Neuronal stem cell (in vitro differentiated cells): ENCODE data around the gene CMSS1.

Experiments
- DNase-seq: peaks from one replicate; pipeline ENCODE4 v3.0.0-alpha.2; 2013; ENCODE audit warnings: low spot score
- H2AFZ ChIP-seq: one replicate; pipeline ENCODE4 v1.6.1; 2013; ENCODE audit warnings: mild to moderate bottlenecking, low read length, inconsistent platforms
- H2AK5ac ChIP-seq: 2 replicates; pipeline ENCODE4 v1.6.1; 2013; ENCODE audit warnings: low read depth, mild to moderate bottlenecking, inconsistent platforms, low read length, moderate library complexity, mixed read lengths
- H2BK120ac ChIP-seq: 2 replicates; pipeline ENCODE4 v1.6.1; 2013; ENCODE audit warnings: low read depth, mild to moderate bottlenecking, inconsistent platforms, low read length, moderate library complexity, mixed read lengths
- H2BK12ac ChIP-seq: one replicate; pipeline ENCODE4 v1.6.1; 2013; ENCODE audit warnings: low read length, inconsistent platforms
- H2BK15ac ChIP-seq: 2 replicates; pipeline ENCODE4 v1.6.1; 2013; ENCODE audit warnings: mild to moderate bottlenecking, low read length, inconsistent platforms, mixed read lengths
- H2BK5ac ChIP-seq: one replicate; pipeline ENCODE4 v1.6.1; 2013; ENCODE audit warnings: inconsistent platforms, mild to moderate bottlenecking, low read length, moderate library complexity
- H3K14ac ChIP-seq: one replicate; pipeline ENCODE4 v1.6.1; 2013; ENCODE audit warnings: low read length, inconsistent platforms
- H3K18ac ChIP-seq: 2 replicates; pipeline ENCODE4 v1.6.1; 2013; ENCODE audit warnings: low read length, inconsistent platforms
- H3K23ac ChIP-seq: 2 replicates; pipeline ENCODE4 v1.6.1; 2013; ENCODE audit warnings: low read depth, mild to moderate bottlenecking, mixed read lengths, low read length, inconsistent platforms; ENCODE audit not compliant: poor library complexity
- H3K27ac ChIP-seq: replicated peaks from 3 replicates; pipeline ENCODE4 v1.5.1; 2013; ENCODE audit warnings: low read length, inconsistent platforms
- H3K27me3 ChIP-seq, 3 experiments: 2 replicates each; pipeline ENCODE4 v1.6.1; 2013; ENCODE audit warnings: low read length in 3 of 3, mild to moderate bottlenecking in 2 of 3, inconsistent platforms in 1 of 3, low read depth in 1 of 3, mixed read lengths in 1 of 3, moderate library complexity in 1 of 3; ENCODE audit not compliant: control insufficient read depth in 3 of 3, insufficient read depth in 3 of 3
- H3K36me3 ChIP-seq, 2 donors: replicated peaks in 1 of 2; 2 replicates each; pipeline ENCODE4 v1.6.1; 2013; ENCODE audit warnings: low read length in 2 of 2; ENCODE audit not compliant: control insufficient read depth in 2 of 2, insufficient read depth in 2 of 2
- H3K4ac ChIP-seq: 2 replicates; pipeline ENCODE4 v1.6.1; 2013; ENCODE audit warnings: inconsistent platforms, mild to moderate bottlenecking, low read length, moderate library complexity
- H3K4me1 ChIP-seq, 2 donors: 1 replicate in 1 of 2; 2 replicates in 1 of 2; pipeline ENCODE4 v1.6.1; 2013; ENCODE audit warnings: low read length in 2 of 2, low read depth in 1 of 2; ENCODE audit not compliant: control insufficient read depth in 2 of 2, insufficient read depth in 1 of 2
- H3K4me2 ChIP-seq: one replicate; pipeline ENCODE4 v1.6.1; 2013; ENCODE audit warnings: mild to moderate bottlenecking, low read length, inconsistent platforms; ENCODE audit not compliant: insufficient read depth, poor library complexity, severe bottlenecking
- H3K4me3 ChIP-seq, 2 donors: 2 replicates each; pipeline ENCODE4 v1.5.1; 2013; ENCODE audit warnings: low read length in 2 of 2, mild to moderate bottlenecking in 2 of 2, inconsistent platforms in 1 of 2, moderate library complexity in 1 of 2
- H3K79me1 ChIP-seq: one replicate; pipeline ENCODE4 v1.6.1; 2013; ENCODE audit warnings: low read depth, mild to moderate bottlenecking, inconsistent platforms, low read length, moderate library complexity
- H3K9ac ChIP-seq: one replicate; pipeline ENCODE4 v1.6.1; 2013; ENCODE audit warnings: mild to moderate bottlenecking, low read depth, low read length, inconsistent platforms; ENCODE audit not compliant: poor library complexity
- H3K9me3 ChIP-seq, 2 donors: replicated peaks in 1 of 2; 2 replicates each; pipeline versions ENCODE3 to v1.6.1; 2013; ENCODE audit warnings: low read length in 2 of 2, mild to moderate bottlenecking in 2 of 2, inconsistent platforms in 1 of 2, low read depth in 1 of 2, mixed read lengths in 1 of 2, moderate library complexity in 1 of 2; ENCODE audit not compliant: control insufficient read depth in 2 of 2, insufficient read depth in 1 of 2
- H4K8ac ChIP-seq: one replicate; pipeline ENCODE4 v1.6.1; 2013; ENCODE audit warnings: low read depth, mild to moderate bottlenecking, inconsistent platforms, low read length, moderate library complexity
- H4K91ac ChIP-seq: one replicate; pipeline ENCODE4 v1.6.1; 2013; ENCODE audit warnings: low read length, low read depth, mild to moderate bottlenecking, inconsistent platforms; ENCODE audit not compliant: poor library complexity
- WGBS, 2 donors: extraction: QIAGEN DNeasy Blood & Tissue Kit; methylation state at CpG; one replicate each; pipeline ENCODE4 v1.1.7; 2013; ENCODE audit warnings: missing lambda C conversion rate in 2 of 2, mixed read lengths in 1 of 2; ENCODE audit not compliant: insufficient read length in 2 of 2, insufficient replicate concordance in 1 of 2; ENCODE audit errors: extremely low coverage in 2 of 2; 5-methylcytosine and 5-hydroxymethylcytosine counted together

The CMSS1 gene

DNA sequence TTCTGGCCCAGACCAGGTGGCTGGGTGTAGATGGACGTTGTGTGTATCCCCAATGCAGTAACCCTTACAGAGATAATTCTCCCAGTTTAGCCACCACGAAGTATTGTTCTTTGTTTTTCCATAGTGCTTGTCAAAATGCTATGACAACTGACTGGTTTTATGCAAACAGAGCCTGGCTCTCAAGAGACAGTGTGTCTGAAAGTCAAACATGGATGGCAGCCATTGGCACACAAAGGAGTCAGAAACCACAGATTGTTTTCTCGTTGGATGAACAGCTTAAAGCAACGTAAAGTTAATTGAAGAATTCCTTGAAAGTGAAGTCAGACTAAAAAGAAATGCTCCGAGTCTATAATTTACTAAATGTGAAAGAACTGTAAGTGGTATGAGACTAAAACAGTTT, 205.5 kb downstream of the CMSS1 start:
- H3K9me3 ChIP-seq, result no peaks in the 10 kb centered on the region
- H3K27me3 ChIP-seq, result no peaks in the 10 kb centered on the region
- no peak overlapping the region for H3K14ac ChIP-seq
- H2BK12ac ChIP-seq, result no peak overlapping the region
- H3K36me3 ChIP-seq, result no peaks in the 10 kb centered on the region
- no peak overlapping the region for H2BK120ac ChIP-seq
- H3K4ac ChIP-seq, result no peak overlapping the region
- H3K4me1 ChIP-seq, result no peaks in the 10 kb centered on the region
- no peak overlapping the region for H3K4me2 ChIP-seq
- H3K4me3 ChIP-seq, result no peak overlapping the region
- no peak overlapping the region for H2AK5ac ChIP-seq
- H2AFZ ChIP-seq, result no peak overlapping the region
- no CpG with 5 or more reads among the region's 5 CpGs for WGBS, 2 donors
- no peak overlapping the region for H2BK5ac ChIP-seq
- no peak for DNase-seq
- H3K79me1 ChIP-seq, result no peaks in the 10 kb centered on the region
- H3K23ac ChIP-seq, result no peak overlapping the region
- H4K91ac ChIP-seq, result no peak overlapping the region
- H3K18ac ChIP-seq, result no peak overlapping the region
- H4K8ac ChIP-seq, result no peak overlapping the region
- no peak overlapping the region for H3K9ac ChIP-seq
- no peak overlapping the region for H2BK15ac ChIP-seq
- no peak overlapping the region for H3K27ac ChIP-seq

DNA sequence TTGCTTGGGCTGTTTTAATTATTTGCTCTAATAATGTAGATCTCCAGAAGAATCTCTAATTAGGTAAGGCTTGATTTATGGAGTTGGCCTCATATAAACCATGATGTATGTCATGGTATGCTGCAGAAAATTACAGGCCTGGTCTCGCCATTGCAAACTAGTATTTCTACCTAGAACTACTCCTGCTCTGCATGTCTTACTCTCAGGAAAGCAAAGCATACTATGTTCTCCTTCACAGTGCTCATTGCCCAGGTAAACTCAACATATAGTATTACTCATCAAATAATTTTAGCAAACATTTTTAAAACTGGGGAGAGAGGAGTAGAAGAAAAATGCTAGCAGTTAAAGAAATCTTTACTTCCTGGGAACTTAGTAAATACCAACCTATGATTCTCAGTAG, 205.9 kb downstream of the CMSS1 start:
- Histone ChIP-seq H3K4me2 (no peak overlapping the region), H3K27ac (no peak overlapping the region), H2BK15ac (no peak overlapping the region), H3K23ac (no peak overlapping the region), H2BK120ac (no peak overlapping the region), H2AFZ (no peak overlapping the region), H2BK12ac (no peak overlapping the region), H4K91ac (no peak overlapping the region), H3K14ac (no peak overlapping the region), H3K9me3 (no peaks in the 10 kb centered on the region), H2BK5ac (no peak overlapping the region), H2AK5ac (no peak overlapping the region), H3K4me3 (no peak overlapping the region), H3K79me1 (no peaks in the 10 kb centered on the region), H3K27me3 (no peaks in the 10 kb centered on the region), H3K9ac (no peak overlapping the region), H4K8ac (no peak overlapping the region), H3K4me1 (no peaks in the 10 kb centered on the region), H3K36me3 (no peaks in the 10 kb centered on the region), H3K18ac (no peak overlapping the region), H3K4ac (no peak overlapping the region)
- WGBS, 2 donors, result no CpG with 5 or more reads among the region's 1 CpG
- no peak for DNase-seq

DNA sequence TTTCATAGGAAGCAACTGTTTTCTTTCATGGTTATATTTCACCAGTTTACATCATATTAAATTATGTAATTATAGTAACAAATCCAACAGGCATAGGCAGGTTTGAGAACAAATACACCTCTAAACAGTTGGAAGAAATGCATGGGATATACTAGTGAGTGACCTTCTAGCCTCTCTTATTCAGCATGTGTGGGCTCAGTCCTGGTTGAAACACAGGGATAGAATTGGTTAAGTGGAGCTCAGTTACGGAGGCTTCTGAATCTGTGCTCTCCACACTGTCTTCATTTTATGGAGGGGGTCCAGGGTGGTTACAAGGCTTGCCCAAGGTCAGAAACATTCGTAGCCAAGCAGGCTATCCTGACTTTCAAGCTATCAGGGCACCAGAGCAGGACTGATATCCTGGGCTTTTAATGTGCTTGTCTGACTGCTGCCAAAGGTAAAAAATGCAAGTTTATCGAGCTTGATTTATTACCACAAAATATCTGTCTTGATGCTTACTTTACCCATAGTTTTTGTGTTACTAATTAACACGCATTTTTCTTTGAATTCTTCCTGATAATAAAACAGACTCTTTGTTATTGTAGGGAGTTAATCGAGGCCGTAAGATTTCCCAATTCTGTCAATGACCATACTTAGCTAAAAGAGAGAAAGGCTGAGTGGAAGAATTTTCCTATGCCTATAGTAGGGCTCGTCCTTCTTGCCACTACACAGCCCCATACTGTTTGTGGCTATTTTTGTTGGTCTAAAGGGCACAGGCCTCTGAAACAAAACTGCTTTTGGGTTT, 207.1 kb downstream of the CMSS1 start:
- Histone ChIP-seq H2BK15ac (no peak overlapping the region), H2AFZ (no peak overlapping the region), H4K91ac (no peak overlapping the region), H2AK5ac (no peak overlapping the region), H3K23ac (no peak overlapping the region), H3K14ac (no peak overlapping the region), H2BK120ac (no peak overlapping the region), H3K79me1 (no peaks in the 10 kb centered on the region), H2BK12ac (no peak overlapping the region), H3K18ac (no peak overlapping the region), H3K36me3 (no peaks in the 10 kb centered on the region), H4K8ac (no peak overlapping the region), H3K4ac (no peak overlapping the region), H3K4me2 (no peak overlapping the region), H2BK5ac (no peak overlapping the region), H3K9me3 (no peaks in the 10 kb centered on the region), H3K27me3 (no peaks in the 10 kb centered on the region), H3K4me1 (no peaks in the 10 kb centered on the region), H3K9ac (no peak overlapping the region), H3K4me3 (no peak overlapping the region), H3K27ac (no peak overlapping the region)
- WGBS, 2 donors, result no CpG with 5 or more reads among the region's 7 CpGs
- DNase-seq, result no peak

DNA sequence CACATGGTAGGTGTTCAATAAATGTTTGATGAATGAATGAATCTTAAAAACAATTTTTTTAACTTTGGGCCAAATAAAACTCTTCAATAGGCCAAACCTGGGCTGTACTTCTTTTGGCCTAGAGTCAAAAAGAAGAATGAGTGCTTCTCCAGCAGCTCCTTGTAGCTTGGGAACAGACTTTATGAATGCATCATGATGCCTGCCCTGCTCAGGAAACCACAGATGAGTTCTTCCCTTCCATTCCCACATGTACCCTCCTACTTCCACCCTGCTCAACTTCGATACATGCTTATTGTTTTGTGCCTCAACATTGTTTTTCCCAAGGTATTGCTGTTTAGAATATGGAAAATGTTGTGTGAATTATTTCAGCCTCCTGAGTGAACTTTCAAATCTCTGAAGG, 209.7 kb downstream of the CMSS1 start:
- no peak overlapping the region for H2BK15ac ChIP-seq
- no peak overlapping the region for H3K9ac ChIP-seq
- WGBS, 2 donors, result no CpG with 5 or more reads among the region's 1 CpG
- no peak overlapping the region for H4K8ac ChIP-seq
- no peak overlapping the region for H3K4me3 ChIP-seq
- H3K9me3 ChIP-seq, result no peaks in the 10 kb centered on the region
- no peak overlapping the region for H3K4me2 ChIP-seq
- H3K36me3 ChIP-seq, result no peaks in the 10 kb centered on the region
- no peak overlapping the region for H2BK5ac ChIP-seq
- H3K79me1 ChIP-seq, result no peaks in the 10 kb centered on the region
- no peak overlapping the region for H3K18ac ChIP-seq
- H3K14ac ChIP-seq, result no peak overlapping the region
- no peaks in the 10 kb centered on the region for H3K27me3 ChIP-seq
- no peak overlapping the region for H2AFZ ChIP-seq
- DNase-seq, result no peak
- no peak overlapping the region for H3K27ac ChIP-seq
- no peak overlapping the region for H2BK12ac ChIP-seq
- no peak overlapping the region for H4K91ac ChIP-seq
- H3K4me1 ChIP-seq, result no peaks in the 10 kb centered on the region
- no peak overlapping the region for H3K23ac ChIP-seq
- no peak overlapping the region for H3K4ac ChIP-seq
- H2AK5ac ChIP-seq, result no peak overlapping the region
- H2BK120ac ChIP-seq, result no peak overlapping the region
